AG09309 (cell line): ENCODE results near the gene PRRX2.
"Not testable (repeated sequence)": the region's sequence is repeated elsewhere in the genome, so short reads cannot be mapped to it uniquely, and the experiment has no call there.

ENCODE experiments used
- DNase-seq: peaks from one replicate; pipeline ENCODE4 v3.0.0-alpha.2; 2010; ENCODE audit warnings: low read depth
- H3K4me3 ChIP-seq: 2 replicates; pipeline ENCODE4 v1.5.1; 2011; ENCODE audit warnings: mild to moderate bottlenecking, low read depth, low read length, moderate library complexity; ENCODE audit not compliant: control insufficient read depth
- CTCF ChIP-seq: IDR thresholded peaks from 2 replicates; pipeline ENCODE4 v1.5.1; 2011; ENCODE audit warnings: mild to moderate bottlenecking, low read depth, low read length, inconsistent platforms; ENCODE audit not compliant: insufficient read depth, control insufficient read depth; ENCODE audit errors: missing control alignments

Gene PRRX2

GRCh38 chr9:129740174-129740573, 74.7 kb downstream of the PRRX2 start:
- H3K4me3 ChIP-seq, result no peak overlapping the region
- DNase-seq, result no peak
- no peak for TF ChIP-seq CTCF

- no peak for TF ChIP-seq CTCF
- DNase-seq, result no peak
- no peak overlapping the region for H3K4me3 ChIP-seq
Measured at GRCh38 chr9:129740666-129741464, 75.4 kb downstream of the PRRX2 start.

GRCh38 chr9:129745200-129745599, 79.8 kb downstream of the PRRX2 start:
- no peak for TF ChIP-seq CTCF
- no peak overlapping the region for H3K4me3 ChIP-seq
- no peak for DNase-seq

- no peak for DNase-seq
- no peak overlapping the region for H3K4me3 ChIP-seq
- no peak for TF ChIP-seq CTCF
Measured at GRCh38 chr9:129746092-129746777, 80.8 kb downstream of the PRRX2 start.

GRCh38 chr9:129748249-129748648, 82.8 kb downstream of the PRRX2 start:
- H3K4me3 ChIP-seq, result no peak overlapping the region
- no peak for DNase-seq
- no peak for TF ChIP-seq CTCF

- H3K4me3 ChIP-seq, result not testable (repeated sequence)
Measured at GRCh38 chr9:129749052-129749451, 83.6 kb downstream of the PRRX2 start.

GRCh38 chr9:129749575-129749974, 84.1 kb downstream of the PRRX2 start:
- TF ChIP-seq CTCF, result no peak
- DNase-seq, result no peak
- no peak overlapping the region for H3K4me3 ChIP-seq

More at GRCh38 chr9:129749052-129749451, 83.6 kb downstream of the PRRX2 start:
- DNase-seq, result not testable (repeated sequence)
